GM19023 (cell line): ENCODE data around the gene SERPINB10.

Experiments used
- ATAC-seq: cut with Tn5 transposase; IDR thresholded peaks from one replicate; pipeline ENCODE4 v1.9.1; 2021; ENCODE audit warnings: mild to moderate bottlenecking, moderate library complexity; ENCODE audit not compliant: unreplicated experiment

SERPINB10 gene

GRCh38 chr18:63979409-63979920 lies 71.7 kb downstream of the SERPINB10 start:
- ATAC-seq = peak; percentile 72

GRCh38 chr18:63980027-63980426 lies 72.3 kb downstream of the SERPINB10 start:
- ATAC-seq = no peak

- no peak for ATAC-seq
Observed at GRCh38 chr18:63980896-63981460, 73.2 kb downstream of the SERPINB10 start.

GRCh38 chr18:63981719-63982118 lies 74.0 kb downstream of the SERPINB10 start:
- ATAC-seq = no peak

GRCh38 chr18:63982361-63982760 lies 74.6 kb downstream of the SERPINB10 start:
- ATAC-seq = no peak
